Activated naive CD4-positive, alpha-beta T cell treated with anti-CD3 and anti-CD28 coated beads, Interleukin-2, amount 50 U/mL, for 16 hours (primary cell): ENCODE data around the gene RAD21L1.
"Not testable (repeated sequence)": the region's sequence is repeated elsewhere in the genome, so short reads cannot be mapped to it uniquely, and the experiment has no call there.

Experiments
- DNase-seq: peaks from one replicate; pipeline ENCODE4 v3.0.0-alpha.2; 2020

The RAD21L1 gene

DNA sequence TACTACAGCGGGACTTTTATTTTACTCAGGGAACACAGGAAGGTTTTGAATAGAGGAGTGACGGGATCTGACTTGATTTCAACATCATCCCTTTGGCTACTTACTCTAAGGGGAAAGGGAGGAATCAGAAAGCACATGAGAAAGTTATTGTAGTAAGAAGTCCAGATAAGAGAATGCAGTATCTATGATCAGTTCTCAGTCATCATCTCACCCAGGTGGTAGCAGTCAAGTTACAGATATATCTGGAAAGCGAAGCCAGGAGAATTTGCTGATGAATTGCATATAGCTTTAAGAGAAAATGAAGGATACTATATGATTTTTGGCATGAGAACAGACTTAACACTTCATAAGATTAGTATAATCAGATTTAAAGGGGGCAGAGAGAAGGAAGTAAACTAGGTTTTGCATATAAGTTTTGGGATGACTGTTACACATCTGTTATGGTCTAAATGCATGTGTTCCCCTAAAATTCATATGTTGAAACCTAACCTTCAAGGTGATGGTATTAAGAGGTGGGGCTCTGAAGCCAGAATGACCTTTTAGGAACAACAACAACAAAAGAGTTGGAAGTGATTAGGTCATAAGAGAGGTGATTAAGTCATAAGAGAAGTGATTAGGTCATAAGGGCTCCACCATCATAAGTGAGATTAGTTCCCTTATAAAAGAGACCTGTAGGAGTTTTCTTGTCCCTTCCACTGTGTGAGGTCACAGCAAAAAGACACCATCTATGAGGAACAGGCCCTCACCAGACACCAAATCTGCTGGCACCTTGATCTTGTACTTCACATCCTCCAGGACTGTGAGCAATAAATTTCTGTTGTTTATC, 6.7 kb downstream of the RAD21L1 start:
- no peak for DNase-seq

DNA sequence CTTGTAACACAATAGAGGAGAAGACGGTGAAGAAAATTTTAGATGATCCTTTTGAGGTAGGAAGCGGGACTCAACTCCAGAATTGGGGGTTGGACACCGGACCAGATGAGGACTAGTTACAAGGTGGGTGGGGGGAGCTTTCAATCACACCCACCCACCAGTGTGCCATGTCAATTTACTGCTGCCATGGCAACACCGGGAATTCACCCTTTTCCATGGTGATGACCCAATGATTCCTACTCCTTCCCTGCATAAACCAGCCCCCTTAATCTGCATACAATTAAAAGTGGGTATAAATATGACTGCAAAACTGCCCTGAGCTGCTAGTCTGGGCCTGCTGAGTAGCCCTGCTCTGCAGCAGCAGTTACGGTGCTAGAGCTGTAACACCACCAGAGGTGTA, 14.7 kb downstream of the RAD21L1 start:
- no peak for DNase-seq

DNA sequence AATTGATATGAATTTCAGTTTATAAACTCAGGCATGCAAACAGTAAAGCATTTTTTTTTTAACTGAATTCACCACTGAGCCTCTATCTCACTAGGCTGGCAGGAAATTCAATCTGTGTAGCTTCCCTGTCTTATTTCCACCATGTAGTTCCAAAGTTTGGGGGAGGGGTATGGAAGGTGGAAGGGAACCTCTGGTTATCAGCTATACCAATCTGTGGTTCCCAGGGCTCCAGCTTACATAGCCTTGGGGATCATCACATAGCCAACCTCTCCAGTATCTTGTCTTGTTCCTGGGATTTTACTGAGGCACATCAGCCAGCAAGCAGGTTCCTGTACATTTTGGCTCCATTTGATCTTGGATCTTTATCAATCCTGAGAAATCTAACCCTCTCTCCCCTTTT, 15.6 kb downstream of the RAD21L1 start:
- no peak for DNase-seq

DNA sequence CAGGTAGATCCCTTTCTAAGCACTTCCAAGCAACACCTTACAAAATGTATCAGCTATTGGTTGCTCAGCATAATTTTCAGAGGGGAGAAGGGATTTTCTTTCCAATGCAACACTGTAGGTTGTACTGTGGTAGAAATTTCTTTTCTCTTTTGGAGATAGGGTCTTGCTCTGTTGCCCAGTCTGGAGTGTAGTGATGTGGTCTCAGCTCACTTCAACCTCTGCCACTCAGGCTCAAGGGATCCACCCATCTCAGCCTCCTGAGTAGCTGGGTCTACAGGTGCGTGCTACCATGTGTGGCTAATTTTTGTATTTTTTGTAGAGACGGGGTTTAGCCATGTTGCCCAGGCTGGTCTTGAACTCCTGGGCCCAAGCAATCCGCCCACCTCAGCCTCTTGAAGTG, 16.3 kb downstream of the RAD21L1 start:
- DNase-seq: no peak

DNA sequence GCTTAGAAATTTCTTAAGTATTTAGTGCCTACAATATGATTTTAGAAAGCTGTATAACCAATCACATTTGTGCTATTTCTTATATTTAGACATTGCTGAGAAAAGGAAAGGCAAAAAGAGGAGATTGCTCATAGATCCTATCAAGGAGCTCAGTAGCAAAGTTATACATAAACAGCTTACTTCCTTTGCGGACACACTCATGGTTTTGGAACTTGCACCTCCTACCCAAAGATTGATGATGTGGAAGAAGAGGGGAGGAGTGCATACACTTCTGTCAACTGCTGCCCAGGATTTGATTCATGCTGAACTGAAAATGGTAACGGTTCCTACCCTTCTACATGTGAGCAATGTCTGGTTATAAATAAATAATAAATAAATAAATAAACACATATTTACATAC, 16.7 kb downstream of the RAD21L1 start:
- no peak for DNase-seq

DNA sequence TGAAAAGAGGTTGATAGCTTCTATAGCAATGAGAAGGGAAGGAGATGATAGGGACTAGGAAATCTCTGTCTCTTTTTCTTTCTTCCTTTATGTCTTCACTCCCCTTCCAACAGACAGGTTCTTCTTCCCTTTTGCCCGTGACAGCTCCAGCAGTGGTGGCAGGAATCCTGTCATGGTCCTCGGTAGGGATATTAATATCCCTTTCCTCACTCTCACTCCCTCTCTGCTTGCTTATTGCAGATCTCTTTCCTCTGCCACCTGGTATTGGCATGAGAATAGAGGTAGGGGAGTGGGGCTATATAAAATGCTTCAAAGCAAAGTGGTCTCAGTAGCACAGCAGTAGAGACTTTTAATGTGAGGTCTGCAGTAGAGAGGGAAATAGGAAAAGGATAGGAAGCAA, 19.7 kb downstream of the RAD21L1 start:
- no peak for DNase-seq

DNA sequence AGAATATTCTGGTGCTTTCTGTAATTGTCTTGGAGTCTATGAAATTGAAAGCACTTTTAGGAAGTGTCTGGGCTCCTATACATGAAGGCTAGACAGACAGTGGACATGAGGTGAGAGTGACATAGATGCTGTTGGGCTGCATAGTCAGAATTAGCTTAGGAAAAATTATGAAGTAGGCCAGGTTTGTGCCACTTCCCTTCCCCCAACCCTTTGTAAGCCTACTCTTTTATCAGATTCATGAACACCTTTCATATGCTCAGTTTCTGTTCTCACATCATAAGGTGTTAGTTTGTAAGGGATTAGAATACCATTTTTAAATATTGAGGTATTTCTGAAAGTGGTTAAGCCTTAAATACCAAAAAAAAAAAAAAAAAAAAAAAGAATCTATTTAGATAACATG, 21.8 kb downstream of the RAD21L1 start:
- DNase-seq: no peak

DNA sequence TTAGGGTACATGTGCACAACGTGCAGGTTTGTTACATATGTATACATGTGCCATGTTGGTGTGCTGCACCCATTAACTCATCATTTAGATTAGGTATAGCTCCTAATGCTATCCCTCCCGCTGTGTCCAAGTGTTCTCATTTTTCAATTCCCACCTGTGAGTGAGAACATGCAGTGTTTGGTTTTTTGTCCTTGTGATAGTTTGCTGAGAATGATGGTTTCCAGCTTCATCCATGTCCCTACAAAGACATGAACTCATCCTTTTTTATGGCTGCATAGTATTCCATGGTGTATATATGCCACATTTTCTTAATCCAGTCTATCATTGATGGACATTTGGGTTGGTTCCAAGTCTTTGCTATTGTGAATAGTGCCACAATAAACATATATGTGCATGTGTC, 24.4 kb downstream of the RAD21L1 start:
- DNase-seq: not testable (repeated sequence)

DNA sequence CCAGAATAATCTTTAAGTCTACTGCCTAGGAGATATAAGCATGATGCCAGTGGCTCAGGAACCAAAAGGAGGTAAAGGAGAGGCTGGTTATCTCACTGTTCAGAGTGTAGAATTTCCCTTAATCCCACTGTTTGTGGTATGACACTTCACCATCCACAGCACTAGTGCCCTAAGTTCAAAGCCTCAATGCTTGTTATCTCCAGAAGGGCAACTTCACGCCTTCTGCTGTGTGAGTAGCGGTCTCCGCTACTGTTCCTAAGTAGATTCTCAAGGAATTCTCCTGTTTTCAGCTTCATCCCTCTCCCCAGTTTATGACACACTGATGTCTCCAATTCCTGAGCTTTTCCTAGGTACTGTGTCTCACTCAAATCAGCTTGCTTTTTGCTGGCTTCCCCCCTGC, 26.6 kb downstream of the RAD21L1 start:
- no peak for DNase-seq

DNA sequence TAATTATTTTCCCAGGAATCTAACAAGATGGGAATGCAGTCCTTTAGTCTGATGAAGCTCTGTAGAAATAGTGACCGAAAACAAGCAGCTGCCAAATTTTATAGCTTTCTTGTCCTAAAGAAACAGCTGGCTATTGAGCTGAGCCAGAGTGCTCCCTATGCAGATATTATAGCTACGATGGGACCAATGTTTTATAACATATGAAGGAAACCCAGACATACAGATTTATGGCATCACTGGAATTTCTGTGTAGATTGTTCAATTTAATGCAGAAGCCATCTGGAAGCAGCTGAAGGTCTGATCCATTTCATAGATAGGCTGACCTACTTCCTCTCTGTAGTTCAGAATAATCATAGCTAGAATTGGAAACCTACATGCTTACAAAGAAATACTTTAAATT, 28.4 kb downstream of the RAD21L1 start:
- DNase-seq: no peak

DNA sequence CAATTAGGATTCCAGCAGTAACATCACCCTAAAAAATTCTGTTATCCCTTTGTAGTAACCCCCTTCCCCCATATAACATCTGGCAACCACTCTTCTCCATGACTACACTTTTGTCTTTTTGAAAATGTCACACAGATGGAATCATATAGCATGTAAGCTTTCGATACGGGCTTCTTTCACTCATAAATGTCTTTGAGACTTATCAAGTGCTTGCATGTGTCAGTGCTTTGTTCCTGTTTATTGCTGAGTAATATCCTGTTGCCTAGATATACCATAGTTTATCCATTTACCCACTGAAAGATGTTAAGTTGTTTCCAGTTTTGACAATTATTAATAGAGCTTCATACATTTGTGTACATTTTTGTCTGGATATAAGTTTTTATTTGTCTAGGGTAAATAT, 29.8 kb downstream of the RAD21L1 start:
- DNase-seq: no peak

DNA sequence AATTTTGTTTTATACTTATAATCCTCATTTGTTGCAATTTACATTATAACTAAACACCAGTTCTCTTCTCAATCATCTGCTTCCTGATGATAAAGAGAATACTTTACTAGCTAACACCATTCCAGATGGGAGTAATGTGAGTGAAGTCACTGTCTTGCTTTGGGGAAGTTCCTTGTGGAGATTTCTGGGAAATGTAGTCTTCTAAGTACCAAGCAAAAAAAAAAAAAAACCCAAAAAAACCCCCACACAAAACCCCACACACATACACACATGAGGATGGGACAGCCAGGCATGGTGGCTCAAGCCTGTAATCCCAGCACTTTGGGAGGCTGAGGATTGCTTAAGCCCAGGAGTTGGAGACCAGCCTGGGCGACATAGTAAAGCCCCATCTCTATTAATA, 38.0 kb downstream of the RAD21L1 start:
- no peak for DNase-seq

DNA sequence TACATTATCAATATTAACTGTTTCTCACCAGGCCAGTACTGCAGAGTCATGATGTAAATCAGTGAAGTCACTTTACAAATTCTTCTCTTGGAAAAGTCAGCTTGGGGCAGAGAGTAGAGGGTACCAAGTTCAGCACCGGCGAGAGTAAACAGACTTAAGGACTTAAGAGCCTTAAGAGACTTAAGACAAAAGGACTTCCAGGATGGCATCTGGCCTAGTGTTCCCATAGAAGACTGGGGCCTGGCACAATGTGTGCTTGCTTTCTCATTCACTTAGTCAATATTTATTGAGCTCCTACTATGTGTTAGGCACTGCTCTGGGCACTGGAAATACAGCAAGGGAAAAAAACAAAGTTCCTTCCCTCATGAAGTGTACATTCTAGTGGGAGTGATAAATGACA, 38.9 kb downstream of the RAD21L1 start:
- no peak for DNase-seq

DNA sequence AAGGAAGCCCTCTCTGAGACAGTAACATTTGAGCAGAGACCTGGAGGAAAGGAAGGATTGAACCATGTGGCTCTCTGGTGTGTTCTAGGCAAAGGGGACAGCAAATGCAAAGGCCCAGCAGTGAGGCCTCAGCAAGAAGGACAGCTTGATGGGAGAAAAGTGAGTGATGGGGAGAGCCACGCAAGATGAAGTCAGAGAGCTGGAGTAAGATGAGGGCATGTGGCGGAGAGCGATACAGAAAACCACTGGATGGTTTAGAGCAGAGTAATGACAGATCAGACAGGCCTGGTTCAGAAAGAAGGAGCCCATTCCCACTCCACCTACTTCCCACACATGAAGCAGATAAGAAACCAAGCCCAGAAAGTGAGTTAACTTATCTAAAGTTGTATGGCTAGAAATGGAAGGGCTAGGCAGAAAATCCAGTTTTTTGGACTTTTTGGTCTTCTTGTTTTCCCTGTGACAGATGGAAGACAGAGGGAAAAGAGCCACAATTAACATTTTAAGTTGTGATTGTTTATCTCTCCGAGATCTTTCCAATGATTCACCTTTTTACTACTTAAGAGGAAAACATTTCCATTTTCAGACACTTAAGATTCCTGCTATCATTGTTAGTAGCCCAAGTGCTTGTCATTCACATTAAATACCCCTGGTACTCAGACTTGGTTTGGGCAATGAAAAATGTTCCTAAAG, 39.5 kb downstream of the RAD21L1 start:
- DNase-seq: no peak

DNA sequence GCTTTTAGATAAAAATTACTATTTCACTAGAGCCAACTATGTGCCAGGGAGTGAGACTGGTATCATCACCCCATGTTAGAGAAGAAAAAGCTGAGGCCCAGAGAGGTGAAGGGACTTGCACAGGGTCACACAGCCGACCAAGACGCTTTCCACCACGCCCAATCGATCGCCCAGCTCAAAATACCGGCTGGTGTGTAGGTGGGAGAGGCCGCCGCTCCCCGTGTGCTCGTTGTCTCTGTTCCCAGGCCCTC, 40.0 kb downstream of the RAD21L1 start:
- no peak for DNase-seq

DNA sequence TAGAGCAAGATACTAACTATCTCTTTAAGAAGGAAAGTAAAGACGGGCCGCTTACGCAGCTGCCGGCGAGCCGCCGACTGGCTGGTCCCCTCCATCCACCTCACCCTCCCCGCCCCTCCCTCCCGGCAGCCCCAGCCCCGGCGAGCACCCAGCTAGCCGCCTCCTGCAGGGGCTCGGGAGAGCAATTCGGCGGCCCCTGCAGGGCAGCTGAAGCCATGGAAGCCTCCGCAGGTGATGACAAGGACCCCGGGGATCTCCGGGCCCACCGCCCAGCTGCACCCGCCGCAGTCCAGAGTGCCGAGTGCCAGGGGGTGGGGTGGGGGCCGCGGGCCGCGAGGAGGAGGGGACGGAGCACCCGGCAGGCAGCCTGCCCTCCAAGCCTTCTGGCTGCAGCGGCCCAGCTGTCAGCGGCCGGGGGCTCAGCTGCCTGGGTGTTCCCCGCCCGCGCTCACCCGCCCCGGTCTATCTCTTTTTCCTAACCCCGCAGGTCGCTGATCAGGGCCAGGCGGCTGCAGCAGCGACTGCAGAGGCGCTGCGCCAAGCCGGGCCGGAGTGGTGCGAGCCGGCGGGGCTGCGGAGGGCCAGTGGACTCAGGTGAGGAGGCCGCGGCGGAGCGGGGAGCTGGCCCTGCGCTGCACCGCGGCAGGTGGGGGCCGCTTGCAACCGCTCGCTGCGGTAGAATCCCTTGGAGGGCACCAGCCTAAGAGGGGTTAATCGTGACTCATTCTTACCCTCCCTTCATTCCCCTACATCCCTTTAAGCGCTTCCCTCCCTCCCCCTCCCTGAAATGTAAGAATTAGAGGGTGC, 40.5 kb downstream of the RAD21L1 start, which contains the start of gene SNPH:
TSS of gene SNPH (plus strand) at position 128 of the 807 bp plus-strand sequence. CDS start 29,946 bp downstream, outside the sequence.
- DNase-seq: peak; percentile 72

DNA sequence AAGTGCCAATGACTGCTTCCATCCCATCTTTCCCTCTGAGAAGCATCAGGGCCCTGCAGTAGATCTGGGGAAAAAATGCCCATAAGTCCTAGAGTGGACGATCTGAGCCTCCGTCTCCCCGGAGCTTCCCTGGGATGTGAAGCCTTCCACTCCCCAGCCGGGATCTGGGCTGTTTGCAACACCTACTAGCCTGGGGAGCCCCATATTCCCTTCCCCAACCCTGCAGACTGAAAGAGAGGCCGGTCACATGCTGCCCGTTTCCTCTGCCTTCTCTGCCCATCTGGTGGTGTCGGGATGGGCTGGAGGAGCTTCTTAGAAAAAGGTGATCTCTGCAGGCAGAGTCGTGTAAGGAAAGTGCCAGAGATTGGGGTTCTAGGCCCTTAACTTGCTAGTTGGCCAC, 41.3 kb downstream of the RAD21L1 start:
- no peak for DNase-seq

DNA sequence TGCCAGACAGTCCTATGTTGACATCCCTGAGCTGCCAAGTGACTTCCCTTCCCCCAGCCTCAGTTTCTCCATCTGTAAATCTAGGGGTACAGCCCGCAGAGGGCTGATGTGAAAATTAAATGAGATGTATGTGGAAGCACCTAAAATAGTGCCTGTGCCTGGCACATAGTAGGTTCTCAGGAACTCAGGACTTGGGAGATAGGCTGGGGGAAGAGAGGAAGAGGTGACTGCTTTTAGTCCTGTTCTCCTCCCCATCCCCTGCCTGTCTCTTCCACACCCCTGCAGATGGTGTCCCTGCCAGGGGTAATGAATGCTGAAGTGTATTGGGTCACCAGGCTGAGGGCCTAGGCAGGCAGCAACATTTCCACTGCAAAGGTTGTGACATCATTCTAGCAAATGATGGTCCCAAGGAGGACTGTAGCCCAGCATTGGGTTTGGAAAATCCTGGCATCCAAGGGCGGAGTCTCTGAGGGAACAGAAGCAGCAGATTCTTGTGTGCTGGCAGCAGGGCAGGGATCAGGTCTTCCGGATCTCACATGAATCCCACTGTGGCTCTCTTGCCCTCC, 42.0 kb downstream of the RAD21L1 start:
- DNase-seq: no peak

DNA sequence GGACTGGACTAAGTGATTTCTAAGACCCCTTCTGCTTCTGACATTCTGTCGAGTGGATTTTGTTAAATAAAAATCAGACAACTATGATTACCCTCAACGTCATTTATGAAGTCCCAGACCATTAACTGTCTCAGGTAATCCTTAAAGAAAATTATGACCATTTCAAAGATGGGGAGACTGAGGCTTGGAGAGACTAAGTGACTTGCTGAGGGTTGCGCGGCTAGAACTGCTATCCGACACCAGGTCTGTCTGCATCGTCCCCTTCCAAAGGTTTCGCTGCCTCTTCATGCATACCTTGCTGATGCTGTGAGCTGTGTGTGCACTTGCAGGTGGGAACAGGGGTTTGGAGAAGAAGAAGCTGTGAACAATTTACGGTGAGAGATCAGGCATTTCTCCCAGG, 43.4 kb downstream of the RAD21L1 start:
- no peak for DNase-seq

DNA sequence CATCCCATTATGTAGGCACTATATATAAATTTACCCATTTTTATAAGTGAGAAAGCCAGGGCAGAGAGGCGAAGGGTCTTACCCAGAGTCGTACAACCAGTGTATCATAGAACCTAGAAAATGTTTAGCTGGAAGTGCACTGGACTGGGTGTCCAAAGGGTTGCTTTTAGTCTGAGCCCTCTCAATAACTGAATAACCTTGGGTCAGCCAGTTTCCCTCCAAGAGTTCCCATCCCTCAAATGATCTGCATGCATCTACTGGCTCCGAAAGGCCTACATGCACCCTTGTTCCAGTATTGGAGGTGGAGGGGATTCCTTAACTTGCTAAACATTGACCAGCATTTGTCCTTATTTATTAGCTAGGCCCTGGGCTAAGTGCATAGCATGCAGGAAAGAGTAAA, 44.0 kb downstream of the RAD21L1 start:
- DNase-seq: no peak

DNA sequence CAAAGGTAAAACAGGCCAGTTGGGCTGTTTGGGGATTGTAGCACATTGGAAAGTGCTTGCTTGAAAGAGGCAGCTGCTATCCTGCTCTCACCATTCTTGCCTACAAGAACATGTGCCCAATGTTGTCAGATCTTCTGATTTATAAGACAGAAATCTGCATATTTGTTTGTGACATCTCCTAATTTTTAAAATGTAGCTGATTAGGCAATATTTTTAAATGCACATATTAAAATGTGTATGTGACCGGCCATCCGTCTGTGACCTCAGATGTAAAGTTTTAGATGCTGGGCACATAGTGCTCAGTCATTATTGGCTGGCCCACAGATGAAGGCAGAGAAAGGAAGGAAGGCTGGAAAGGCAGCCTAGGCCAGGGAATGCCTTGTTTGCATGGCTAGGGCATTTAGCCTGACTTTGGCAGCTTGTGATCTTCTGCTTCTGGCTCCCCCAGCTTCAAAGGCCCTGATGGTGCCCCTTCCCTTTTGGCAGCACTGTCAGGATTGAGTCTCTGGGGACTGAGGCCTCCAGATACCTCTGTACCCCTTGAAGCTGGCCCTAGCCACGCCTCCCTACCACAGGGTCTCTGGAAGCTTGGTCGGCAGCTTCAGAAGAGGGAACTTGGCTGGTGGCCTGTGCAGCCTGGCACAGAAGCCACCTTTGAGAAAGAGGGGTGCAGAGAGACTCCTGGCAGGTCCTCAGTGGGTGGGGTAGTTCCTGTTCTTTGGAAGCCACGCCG, 46.7 kb downstream of the RAD21L1 start:
- DNase-seq: no peak

DNA sequence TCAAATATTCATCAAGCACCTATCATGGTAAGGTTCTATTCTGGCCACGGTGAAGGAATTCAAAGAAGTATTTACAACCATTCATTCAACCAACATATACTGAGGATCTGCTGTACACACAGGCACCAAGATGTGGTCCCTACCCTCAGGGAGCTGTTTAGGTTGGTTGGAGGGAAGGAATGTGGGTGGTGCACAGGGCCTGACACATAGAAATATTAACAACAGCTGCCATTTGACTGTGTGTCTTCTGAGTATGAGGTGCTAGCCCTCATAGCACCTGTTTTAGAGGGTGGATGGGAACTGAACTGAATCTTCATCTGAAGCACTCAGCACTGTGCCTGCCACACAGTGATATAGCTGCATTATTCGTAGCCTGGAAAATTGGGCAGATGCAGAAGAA, 47.5 kb downstream of the RAD21L1 start:
- DNase-seq: no peak
